Ovary (tissue), 10 donors: ENCODE data around the gene SMIM23. TPM values are rescaled to one million over a fixed set of nuclear protein-coding genes. Genes with fewer than 3 reads are reported as not detected.

ENCODE experiments used
- DNase-seq, 5 donors: peaks; one replicate each; pipeline ENCODE4 v3.0.0-alpha.2; 2019 to 2020
- H3K27ac ChIP-seq, 2 donors: fragments of 200-600 bp; one replicate each; pipeline versions ENCODE4 v1.5.1 to v1.8.0; 2019 to 2022
- H3K27me3 ChIP-seq: fragments of 200-600 bp; one replicate; pipeline ENCODE4 v1.8.0; 2022
- H3K36me3 ChIP-seq: fragments of 200-600 bp; sonication (generic); one replicate; pipeline ENCODE4 v1.5.1; 2019
- H3K4me1 ChIP-seq: one replicate; pipeline ENCODE4 v1.8.1; 2013; ENCODE audit warnings: mild to moderate bottlenecking, moderate library complexity; ENCODE audit not compliant: insufficient read depth
- H3K4me3 ChIP-seq: fragments of 200-600 bp; sonication (generic); one replicate; pipeline ENCODE4 v1.5.1; 2017
- H3K9me3 ChIP-seq, 2 donors: fragments of 200-600 bp in 1 of 2; sonication (generic) in 1 of 2; one replicate each; pipeline versions ENCODE4 v1.5.1 to v1.8.1; 2013 to 2019; ENCODE audit warnings: mild to moderate bottlenecking in 1 of 2, moderate library complexity in 1 of 2
- CTCF ChIP-seq, 3 donors: fragments of 450-650 bp in 2 of 3; fragments of 200-600 bp in 1 of 3; IDR thresholded peaks; one replicate each; pipeline versions ENCODE4 v1.5.1 to v1.8.0; 2016 to 2022; ENCODE audit warnings: antibody characterized with exemption in 3 of 3, mild to moderate bottlenecking in 1 of 3
- EP300 ChIP-seq: sonication (generic); formaldehyde crosslinking; IDR thresholded peaks from one replicate; pipeline ENCODE4 v1.6.1; 2017; ENCODE audit warnings: antibody characterized with exemption
- POLR2A ChIP-seq: fragments of 450-650 bp; IDR thresholded peaks from one replicate; pipeline ENCODE4 v1.6.1; 2017; ENCODE audit warnings: antibody characterized with exemption, mild to moderate bottlenecking, moderate library complexity
- whole genome bisulfite sequencing, 3 donors: extraction: QIAGEN DNeasy Blood & Tissue Kit in 1 of 3; methylation state at CpG; one replicate each; pipeline versions ENCODE4 v1.1.5 to v1.1.7; 2013 to 2017; 5-methylcytosine and 5-hydroxymethylcytosine counted together
- intact Hi-C, 4 donors: fragments of 100-400 bp; cut with DNase I; formaldehyde crosslinking; loops; one replicate each; pipeline versions ENCODE4 v1.11.0 to v1.15.1; 2022 to 2023
- long read RNA-seq, 3 donors: library from polyadenylated mRNA in 2 of 3; unstranded in 2 of 3; transcript quantifications; one replicate each; pipeline ENCODE4 v2.0.0 and lab custom pipeline, GENCODE V29; 2021 to 2026
- polyA plus RNA-seq, 2 donors: library from polyadenylated mRNA; stranded (reverse); fragments of 200-250 nt in 1 of 2; fragments of 350-450 nt in 1 of 2; fragmentation: Illumina TruSeq in 1 of 2; extraction: RNeasy Lipid Tissue Mini Kit (QIAGEN cat#74804) in 1 of 2; gene quantifications; one replicate each; pipeline ENCODE4 v1.2.3, GENCODE V29; 2013 to 2014
- total RNA-seq, 7 donors: library from RNA; depleted of rRNA in 2 of 7; stranded (reverse); fragments of >200 nt in 2 of 7; fragmentation: NEBNext Ultra II Directional in 3 of 7; extraction: Animal tissue kit (Norgen Biotek cat#: 25700) in 3 of 7; gene quantifications; one replicate each; pipeline versions ENCODE4 v1.1.0 to v1.2.4, GENCODE V29; 2016 to 2023
- donor health status: DM: no; HTN: no; CAD: no; lungs with moderate emphysema.
- donor health status: DM: no; HTN: no; CAD: no.
- donor health status: Bipolar disorder and iron deficiency.
- donor health status: DM: yes; HTN: yes; CAD: no.
- donor health status: DM: no; HTN: no; CAD: no.
- donor health status: DM: yes; HTN: yes; CAD: no.

The SMIM23 gene
- not detected for total RNA-seq
- not detected for polyA plus RNA-seq
- long read RNA-seq, donor 1 = 0 reads
- long read RNA-seq, donor 2 = 0 reads
- long read RNA-seq, donor 3 = 0 reads

- Histone ChIP-seq H3K36me3 (no peaks in the 10 kb centered on the region), H3K27ac (no peak within 1 kb of the TSS), H3K4me3 (no peak within 1 kb of the TSS), H3K27me3 (no peaks in the 10 kb centered on the region), H3K4me1 (no peaks in the 10 kb centered on the region), H3K9me3 (no peaks in the 10 kb centered on the region)
- intact Hi-C loops = no loop called here
- no peak for DNase-seq
- no peak for TF ChIP-seq POLR2A
- TF ChIP-seq CTCF (IDR thresholded peaks at IDR 0.05) = no peak
- TF ChIP-seq EP300 = no peak
Observed at GRCh38 chr5:171785517-171785916, at the start of gene SMIM23. Gene SMIM23 (plus strand): TSS chr5:171785817. CDS start chr5:171785872, 55 bp downstream.

GRCh38 chr5:171736976-171737891 lies 48.4 kb upstream of the SMIM23 start:
- H3K36me3 ChIP-seq = no peaks in the 10 kb centered on the region
- no peak for TF ChIP-seq EP300
- TF ChIP-seq CTCF (IDR thresholded peaks at IDR 0.05) = no peak
- no peak for TF ChIP-seq POLR2A
- H3K27ac ChIP-seq = no peak overlapping the region
- 41 to 51% (median 41%) methylated on average over 11 of the region's 11 CpGs for WGBS, 3 donors
- H3K4me3 ChIP-seq = no peak overlapping the region
- DNase-seq = no peak
- H3K9me3 ChIP-seq = no peaks in the 10 kb centered on the region
- no peaks in the 10 kb centered on the region for H3K4me1 ChIP-seq
- no peaks in the 10 kb centered on the region for H3K27me3 ChIP-seq
- intact Hi-C loops = no loop called here

GRCh38 chr5:171738501-171738900 lies 47.1 kb upstream of the SMIM23 start:
- 53 to 62% (median 60%) methylated on average over 8 of the region's 8 CpGs for WGBS, 3 donors
- H3K36me3 ChIP-seq = no peaks in the 10 kb centered on the region
- no peaks in the 10 kb centered on the region for H3K27me3 ChIP-seq
- no peak for DNase-seq
- no peak overlapping the region for H3K27ac ChIP-seq
- H3K9me3 ChIP-seq = no peaks in the 10 kb centered on the region
- H3K4me1 ChIP-seq = no peaks in the 10 kb centered on the region
- intact Hi-C loops = no loop called here
- no peak for TF ChIP-seq CTCF (IDR thresholded peaks at IDR 0.05)
- TF ChIP-seq POLR2A = no peak
- no peak for TF ChIP-seq EP300
- H3K4me3 ChIP-seq = no peak overlapping the region

- intact Hi-C loops = no loop called here
- no peak for TF ChIP-seq CTCF (IDR thresholded peaks at IDR 0.05)
- no peak for TF ChIP-seq POLR2A
- TF ChIP-seq EP300 = no peak
- Histone ChIP-seq H3K9me3 (no peaks in the 10 kb centered on the region), H3K27ac (no peak overlapping the region), H3K4me1 (no peaks in the 10 kb centered on the region), H3K27me3 (no peaks in the 10 kb centered on the region), H3K36me3 (no peaks in the 10 kb centered on the region), H3K4me3 (no peak overlapping the region)
- no peak for DNase-seq
- WGBS, 3 donors = 87 to 88% (median 88%) methylated on average over 6 of the region's 6 CpGs
Observed at GRCh38 chr5:171739271-171739670, 46.3 kb upstream of the SMIM23 start.
